WERI-Rb-1 (cell line): Measurements from ENCODE around the gene MEAK7.

Experiments used
- DNase-seq: peaks from one replicate; pipeline ENCODE4 v3.0.0-alpha.2; 2020
- H3K27ac ChIP-seq: fragments of 250-450 bp; sonication (Bioruptor Pico); 2 replicates; pipeline ENCODE4 v1.5.1; 2020; ENCODE audit warnings: mild to moderate bottlenecking, moderate library complexity
- H3K27me3 ChIP-seq: fragments of 250-450 bp; sonication (Bioruptor Pico); 2 replicates; pipeline ENCODE4 v1.5.1; 2021; ENCODE audit warnings: mild to moderate bottlenecking, low read depth, moderate library complexity; ENCODE audit not compliant: insufficient read depth, severe bottlenecking
- H3K36me3 ChIP-seq: fragments of 250-450 bp; sonication (Bioruptor Pico); 2 replicates; pipeline ENCODE4 v1.5.1; 2020; ENCODE audit warnings: mild to moderate bottlenecking, moderate library complexity
- H3K4me3 ChIP-seq: 2 replicates; pipeline ENCODE4 v1.5.1; 2011; ENCODE audit warnings: low read depth, mild to moderate bottlenecking, control low read depth, low read length
- H3K9me3 ChIP-seq: fragments of 250-450 bp; sonication (Bioruptor Pico); 2 replicates; pipeline ENCODE4 v1.5.1; 2021; ENCODE audit warnings: mild to moderate bottlenecking, moderate library complexity; ENCODE audit not compliant: severe bottlenecking
- TF ChIP-seq, protein P1 (sequence below): IDR thresholded peaks from 2 replicates; pipeline ENCODE4 v1.5.1; 2011; ENCODE audit warnings: low read depth, mild to moderate bottlenecking, control low read depth, inconsistent platforms, low read length

MEAK7 gene

DNA sequence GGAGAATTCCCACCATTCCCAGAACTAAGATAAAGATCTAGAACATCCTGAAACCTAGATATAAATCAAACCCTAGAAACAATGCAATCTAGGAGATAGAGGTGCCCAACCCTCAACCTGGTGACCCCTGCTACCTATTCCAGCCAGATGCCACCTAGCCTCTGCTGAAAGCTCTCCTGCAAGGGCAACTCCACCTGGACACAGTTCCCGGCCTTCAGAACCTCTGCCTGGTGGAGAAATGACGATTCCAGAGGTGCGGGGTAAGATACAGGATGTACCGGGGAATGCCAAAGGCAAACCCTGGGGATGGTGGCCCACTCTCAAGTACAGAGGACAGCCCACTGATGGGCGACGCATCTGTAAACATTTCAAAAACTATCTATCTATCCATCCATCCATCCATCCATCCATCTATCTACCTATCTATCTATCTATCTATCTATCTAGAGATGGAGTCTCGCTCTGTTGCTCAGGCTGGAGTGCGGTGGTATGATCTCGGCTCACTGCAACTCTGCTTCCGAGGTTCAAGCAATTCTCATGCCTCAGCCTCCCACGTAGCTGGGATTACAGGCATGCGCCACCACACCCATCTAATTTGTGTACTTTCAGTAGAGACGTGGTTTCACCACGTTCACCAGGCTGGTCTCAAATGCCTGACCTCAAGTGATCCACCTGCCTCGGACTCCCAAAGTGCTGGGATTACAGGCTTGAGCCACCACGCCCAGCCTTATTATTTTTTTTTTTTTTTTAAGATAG is 19.0 kb downstream of the MEAK7 start:
- no peak overlapping the region for H3K4me3 ChIP-seq
- no peaks in the 10 kb centered on the region for H3K36me3 ChIP-seq
- no peak for DNase-seq
- H3K9me3 ChIP-seq: no peaks in the 10 kb centered on the region
- H3K27me3 ChIP-seq: no peaks in the 10 kb centered on the region
- H3K27ac ChIP-seq: no peak overlapping the region
- TF ChIP-seq, protein P1, sequence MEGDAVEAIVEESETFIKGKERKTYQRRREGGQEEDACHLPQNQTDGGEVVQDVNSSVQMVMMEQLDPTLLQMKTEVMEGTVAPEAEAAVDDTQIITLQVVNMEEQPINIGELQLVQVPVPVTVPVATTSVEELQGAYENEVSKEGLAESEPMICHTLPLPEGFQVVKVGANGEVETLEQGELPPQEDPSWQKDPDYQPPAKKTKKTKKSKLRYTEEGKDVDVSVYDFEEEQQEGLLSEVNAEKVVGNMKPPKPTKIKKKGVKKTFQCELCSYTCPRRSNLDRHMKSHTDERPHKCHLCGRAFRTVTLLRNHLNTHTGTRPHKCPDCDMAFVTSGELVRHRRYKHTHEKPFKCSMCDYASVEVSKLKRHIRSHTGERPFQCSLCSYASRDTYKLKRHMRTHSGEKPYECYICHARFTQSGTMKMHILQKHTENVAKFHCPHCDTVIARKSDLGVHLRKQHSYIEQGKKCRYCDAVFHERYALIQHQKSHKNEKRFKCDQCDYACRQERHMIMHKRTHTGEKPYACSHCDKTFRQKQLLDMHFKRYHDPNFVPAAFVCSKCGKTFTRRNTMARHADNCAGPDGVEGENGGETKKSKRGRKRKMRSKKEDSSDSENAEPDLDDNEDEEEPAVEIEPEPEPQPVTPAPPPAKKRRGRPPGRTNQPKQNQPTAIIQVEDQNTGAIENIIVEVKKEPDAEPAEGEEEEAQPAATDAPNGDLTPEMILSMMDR: no peak

DNA sequence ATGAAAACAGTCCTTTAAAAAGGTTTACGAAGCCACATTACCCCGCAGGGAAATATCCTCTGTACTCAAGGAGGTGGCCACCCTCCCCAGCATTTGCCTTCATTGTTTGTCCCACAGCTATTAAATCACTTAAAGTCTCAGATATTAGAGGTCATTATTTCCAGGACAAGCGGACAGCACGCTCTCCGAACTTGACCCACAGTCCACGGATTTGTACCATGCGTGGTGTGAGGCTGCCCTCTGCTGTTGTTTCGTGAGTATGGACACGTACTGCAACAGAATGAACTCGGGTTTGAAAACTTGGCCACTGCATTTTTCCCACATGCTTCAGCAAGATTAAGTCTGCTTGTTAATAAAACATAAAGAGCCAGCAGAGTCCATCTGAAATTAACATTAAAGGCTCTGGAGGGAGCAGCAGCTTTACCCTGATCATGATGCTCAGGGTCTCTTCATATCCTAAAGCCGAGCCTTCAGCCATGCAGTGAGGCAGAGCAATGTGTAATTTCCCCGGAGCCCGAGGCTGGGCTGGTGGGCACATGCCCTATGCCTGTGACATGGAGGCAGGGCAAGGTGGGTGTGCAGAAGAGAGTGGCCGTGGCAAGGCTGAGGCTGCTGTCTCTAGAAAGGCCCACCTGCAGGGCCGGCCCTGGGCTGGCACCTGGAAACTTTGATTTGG is 19.7 kb downstream of the MEAK7 start:
- peak; percentile 47 for DNase-seq
- H3K4me3 ChIP-seq: no peak overlapping the region
- no peaks in the 10 kb centered on the region for H3K27me3 ChIP-seq
- H3K36me3 ChIP-seq: no peaks in the 10 kb centered on the region
- H3K9me3 ChIP-seq: no peaks in the 10 kb centered on the region
- no peak overlapping the region for H3K27ac ChIP-seq
- TF ChIP-seq, protein P1: peak; percentile 75

DNA sequence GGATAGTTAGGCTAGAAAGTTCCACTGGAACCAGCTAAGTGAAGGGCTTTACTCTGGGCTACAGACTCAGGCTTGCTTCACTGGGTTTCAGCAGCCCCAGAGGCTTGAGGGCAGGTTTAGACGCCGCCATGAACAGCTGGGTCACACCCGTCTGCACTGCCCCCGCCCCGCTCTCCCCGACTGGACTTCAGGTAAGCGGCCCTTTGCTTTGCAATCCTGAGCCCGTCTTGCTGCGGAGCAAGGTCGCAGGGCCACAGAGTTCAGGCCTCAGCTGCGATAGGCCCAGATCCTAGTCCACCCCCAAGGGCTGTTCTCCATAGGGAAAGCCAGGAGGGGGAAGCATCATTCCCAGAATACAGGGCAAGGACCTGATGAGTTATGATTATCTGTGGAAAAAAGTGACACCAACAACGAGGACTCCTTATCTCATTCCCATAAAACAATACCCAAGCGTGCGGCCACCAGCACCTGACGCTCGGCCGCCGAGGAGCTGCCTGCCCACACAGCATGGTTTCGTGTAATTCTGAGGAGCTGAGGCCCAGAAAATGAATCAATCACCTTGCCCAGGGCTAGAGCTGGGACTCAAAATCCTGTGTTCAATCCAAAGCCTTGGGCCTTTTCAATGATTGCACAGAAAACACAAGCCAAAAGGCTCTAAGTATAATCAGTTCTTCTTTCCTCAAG is 20.4 kb downstream of the MEAK7 start:
- TF ChIP-seq, protein P1: no peak
- Histone ChIP-seq H3K27ac (no peak overlapping the region), H3K4me3 (no peak overlapping the region), H3K27me3 (no peaks in the 10 kb centered on the region), H3K9me3 (no peaks in the 10 kb centered on the region), H3K36me3 (no peaks in the 10 kb centered on the region)
- DNase-seq: no peak

DNA sequence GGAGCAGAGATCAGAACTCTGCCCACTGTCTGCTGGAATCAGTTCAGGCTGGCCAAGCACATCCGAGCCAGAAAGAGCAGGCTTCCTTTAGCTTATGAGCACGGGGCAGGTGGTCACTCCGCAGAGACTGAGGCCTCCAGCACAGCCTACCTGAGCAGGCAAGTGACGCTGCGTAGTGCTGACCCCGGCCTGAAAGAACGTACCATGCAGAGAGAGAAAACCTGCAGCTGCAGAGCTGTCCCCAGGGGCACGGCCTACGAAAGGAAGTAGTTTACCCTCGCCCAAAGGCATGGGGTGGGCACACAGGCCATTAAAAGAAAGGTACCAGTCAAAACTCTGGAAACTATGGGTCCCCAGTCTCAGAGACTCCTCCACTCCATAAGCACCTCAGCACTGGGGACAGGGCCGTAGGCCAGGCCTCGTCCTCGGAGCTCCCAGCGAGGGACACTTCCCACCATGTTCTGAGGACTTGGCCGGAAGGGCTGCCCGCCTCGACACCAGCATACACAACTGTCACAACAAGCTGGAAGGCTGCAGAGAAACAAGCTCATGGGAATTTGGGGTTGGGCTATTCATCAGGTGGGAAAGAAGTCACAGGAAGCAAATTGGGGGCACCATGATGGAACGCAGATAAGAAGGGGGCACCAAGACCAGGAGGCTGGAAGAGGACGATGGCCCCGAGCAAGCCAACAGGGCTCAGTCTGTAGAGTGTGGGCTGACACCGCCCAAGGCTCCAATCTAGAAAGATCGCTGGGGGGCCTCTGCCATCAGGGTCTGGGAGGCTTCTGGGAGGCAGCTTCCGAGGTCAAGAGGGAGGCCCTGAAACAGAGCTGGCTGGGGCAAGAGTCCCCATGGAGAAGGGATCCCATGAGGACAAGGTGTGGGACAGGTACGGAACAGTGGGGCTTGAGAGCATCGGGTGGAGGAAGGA is 21.2 kb downstream of the MEAK7 start:
- DNase-seq: no peak
- H3K27ac ChIP-seq: no peak overlapping the region
- no peak overlapping the region for H3K4me3 ChIP-seq
- no peaks in the 10 kb centered on the region for H3K36me3 ChIP-seq
- no peaks in the 10 kb centered on the region for H3K9me3 ChIP-seq
- TF ChIP-seq, protein P1: no peak
- no peaks in the 10 kb centered on the region for H3K27me3 ChIP-seq
